ENCODE measurements around the gene NR0B2. TPM values are rescaled to one million over a fixed set of nuclear protein-coding genes. Genes with fewer than 3 reads are reported as not detected.

Gene NR0B2
- total and polyA plus RNA-seq, 4 donors: 28.0 TPM; not detected in 3

DNA sequence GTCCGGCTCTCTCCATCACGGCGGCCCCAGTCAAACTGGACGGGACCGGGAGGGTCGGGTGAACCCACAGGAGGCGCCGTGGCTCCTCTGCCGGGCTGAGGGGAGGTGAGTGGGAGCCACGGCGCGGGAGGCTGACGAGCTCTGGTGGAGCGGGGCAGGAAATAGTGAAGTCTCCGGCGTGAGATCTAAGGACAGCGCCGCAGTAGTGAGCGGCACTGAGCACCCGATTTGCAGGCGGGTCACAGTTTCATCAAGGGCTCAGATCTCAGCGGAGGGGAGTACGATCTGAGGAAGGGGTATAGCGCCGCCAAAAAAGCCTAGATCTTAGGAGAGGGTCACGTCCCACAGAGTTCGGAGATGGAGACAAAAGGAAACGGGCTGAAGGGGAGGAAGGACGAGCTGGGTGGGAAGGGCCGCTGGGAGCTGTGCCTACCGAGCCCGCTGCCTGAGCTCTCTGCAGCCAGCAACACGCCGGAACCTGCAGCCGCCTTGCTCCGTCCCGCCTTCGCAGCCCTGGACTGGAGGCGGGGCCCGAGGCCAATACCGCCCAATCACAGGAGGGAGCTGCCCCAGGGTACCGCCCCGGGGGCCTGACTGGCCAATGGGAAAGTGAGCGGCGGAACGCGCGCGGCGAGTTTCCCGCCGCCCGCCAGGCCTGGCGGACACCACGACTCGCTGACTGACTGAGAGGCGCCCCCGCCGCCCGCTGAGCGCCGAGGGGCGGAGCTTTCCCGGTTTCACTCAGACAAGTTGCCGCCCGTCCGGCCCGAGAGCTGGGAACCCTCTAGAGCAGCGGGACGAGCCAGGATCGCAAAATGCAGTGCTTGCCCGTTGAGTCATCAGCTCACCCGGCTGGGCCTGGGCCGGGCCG lies 48.9 kb downstream of the NR0B2 start:
- Histone ChIP-seq H3K36me3 (ENCODE audit: control insufficient read depth in 1 of 2, insufficient read depth in 2 of 2, low read length in 1 of 2) (no peaks in the 10 kb centered on the region), H3K27ac (ENCODE audit: low read depth in 1 of 2, low read length in 2 of 2) (peak overlapping the region; percentile 10 to 96), H3K4me1 (ENCODE audit: control insufficient read depth in 1 of 2, insufficient read depth in 2 of 2, low read length in 2 of 2) (peaks cover 0 to 2% of the 10 kb centered on the region in 2 donors), H3K4me3 (ENCODE audit: low read length in 2 of 2) (peak overlapping the region; percentile 27 to 40), H3K9me3 (ENCODE audit: control insufficient read depth, low read length) (no peaks in the 10 kb centered on the region), H3K27me3 (ENCODE audit: control insufficient read depth in 1 of 2, insufficient read depth in 2 of 2, low read length in 1 of 2) (no peaks in the 10 kb centered on the region)
- peak; percentile 98 for ATAC-seq (ENCODE audit: low FRiP score)
- intact Hi-C loops (cut with DNase I): no loop called here
- peak; percentile 99 for DNase-seq
- WGBS, 2 donors: 1% methylated on average over 71 to 75 of the region's 75 CpGs

DNA sequence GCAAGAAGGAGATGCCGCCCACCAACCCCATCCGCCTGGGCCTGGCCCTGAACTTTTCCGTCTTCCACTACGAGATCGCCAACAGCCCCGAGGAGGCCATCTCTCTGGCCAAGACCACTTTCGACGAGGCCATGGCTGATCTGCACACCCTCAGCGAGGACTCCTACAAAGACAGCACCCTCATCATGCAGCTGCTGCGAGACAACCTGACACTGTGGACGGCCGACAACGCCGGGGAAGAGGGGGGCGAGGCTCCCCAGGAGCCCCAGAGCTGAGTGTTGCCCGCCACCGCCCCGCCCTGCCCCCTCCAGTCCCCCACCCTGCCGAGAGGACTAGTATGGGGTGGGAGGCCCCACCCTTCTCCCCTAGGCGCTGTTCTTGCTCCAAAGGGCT lies 50.1 kb downstream of the NR0B2 start:
- peaks cover 0 to 2% of the 10 kb centered on the region in 2 donors for H3K4me1 ChIP-seq (ENCODE audit: control insufficient read depth in 1 of 2, insufficient read depth in 2 of 2, low read length in 2 of 2)
- H3K9me3 ChIP-seq (ENCODE audit: control insufficient read depth, low read length): no peaks in the 10 kb centered on the region
- H3K27ac ChIP-seq (ENCODE audit: low read depth in 1 of 2, low read length in 2 of 2): no peak overlapping the region
- H3K36me3 ChIP-seq (ENCODE audit: control insufficient read depth in 1 of 2, insufficient read depth in 2 of 2, low read length in 1 of 2): no peaks in the 10 kb centered on the region
- intact Hi-C loops (cut with DNase I): no loop called here
- 65 to 73% methylated on average over 20 of the region's 20 CpGs for WGBS, 2 donors
- H3K27me3 ChIP-seq (ENCODE audit: control insufficient read depth in 1 of 2, insufficient read depth in 2 of 2, low read length in 1 of 2): no peaks in the 10 kb centered on the region
- no peak overlapping the region for H3K4me3 ChIP-seq (ENCODE audit: low read length in 2 of 2)
- no peak for ATAC-seq (ENCODE audit: low FRiP score)
- no peak for DNase-seq

- Histone ChIP-seq H3K4me1 (ENCODE audit: control insufficient read depth in 1 of 2, insufficient read depth in 2 of 2, low read length in 2 of 2) (peaks cover 0 to 2% of the 10 kb centered on the region in 2 donors), H3K36me3 (ENCODE audit: control insufficient read depth in 1 of 2, insufficient read depth in 2 of 2, low read length in 1 of 2) (no peaks in the 10 kb centered on the region), H3K27ac (ENCODE audit: low read depth in 1 of 2, low read length in 2 of 2) (no peak within 1 kb of the TSS), H3K4me3 (ENCODE audit: low read length in 2 of 2) (no peak within 1 kb of the TSS), H3K9me3 (ENCODE audit: control insufficient read depth, low read length) (no peaks in the 10 kb centered on the region), H3K27me3 (ENCODE audit: control insufficient read depth in 1 of 2, insufficient read depth in 2 of 2, low read length in 1 of 2) (no peaks in the 10 kb centered on the region)
- WGBS, 2 donors: 84 to 88% methylated on average over 37 of the region's 37 CpGs
- ATAC-seq (ENCODE audit: low FRiP score): no peak
- no peak for DNase-seq
- intact Hi-C loops (cut with DNase I): no loop called here
Measured at GRCh38 chr1:26862781-26863684, 50.7 kb downstream of the NR0B2 start, which contains the start of gene SFN. Gene SFN (plus strand): TSS chr1:26863149. CDS start chr1:26863213, 64 bp downstream.

- Histone ChIP-seq H3K4me1 (ENCODE audit: control insufficient read depth in 1 of 2, insufficient read depth in 2 of 2, low read length in 2 of 2) (peaks cover 0 to 2% of the 10 kb centered on the region in 2 donors), H3K36me3 (ENCODE audit: control insufficient read depth in 1 of 2, insufficient read depth in 2 of 2, low read length in 1 of 2) (no peaks in the 10 kb centered on the region), H3K4me3 (ENCODE audit: low read length in 2 of 2) (no peak overlapping the region), H3K27ac (ENCODE audit: low read depth in 1 of 2, low read length in 2 of 2) (no peak overlapping the region), H3K27me3 (ENCODE audit: control insufficient read depth in 1 of 2, insufficient read depth in 2 of 2, low read length in 1 of 2) (no peaks in the 10 kb centered on the region), H3K9me3 (ENCODE audit: control insufficient read depth, low read length) (no peaks in the 10 kb centered on the region)
- WGBS, 2 donors: 76 to 83% methylated on average over 7 of the region's 7 CpGs
- ATAC-seq (ENCODE audit: low FRiP score) (no peak), DNase-seq (no peak)
- intact Hi-C loops (cut with DNase I): no loop called here
Measured at GRCh38 chr1:26861889-26862378, 51.8 kb downstream of the NR0B2 start.

Other genes with a start within 250 kb of the NR0B2 start
- gene ARID1A, start 218.0 kb downstream of the NR0B2 start, total RNA-seq: 10 to 100 TPM; 55.9 to 72.3 TPM
- 10 to 100 TPM in 1 of 2 donors, 1 to 10 TPM in 1; 6.5 to 13.7 TPM for gene ARID1A, start 218.0 kb downstream of the NR0B2 start, polyA plus RNA-seq
- 10 to 100 TPM in 1 of 2 donors, 1 to 10 TPM in 1; 6.8 to 10.3 TPM for gene PIGV, start 126.0 kb downstream of the NR0B2 start, total RNA-seq
- 10 to 100 TPM in 1 of 2 donors, 1 to 10 TPM in 1; 6.9 to 10.9 TPM for gene PIGV, start 126.0 kb downstream of the NR0B2 start, polyA plus RNA-seq
- gene ZDHHC18, start 87.3 kb downstream of the NR0B2 start, total RNA-seq: 10 to 100 TPM; 18.0 to 21.4 TPM
- gene ZDHHC18, start 87.3 kb downstream of the NR0B2 start, polyA plus RNA-seq: 1 to 10 TPM; 8.0 to 8.2 TPM
- 1 to 10 TPM; 3.7 to 7.6 TPM for gene SFN, start 50.8 kb downstream of the NR0B2 start, total RNA-seq
- 10 to 100 TPM in 1 of 2 donors, 1 to 10 TPM in 1; 3.3 to 18.3 TPM for gene SFN, start 50.8 kb downstream of the NR0B2 start, polyA plus RNA-seq
- 10 to 100 TPM; 17.7 to 19.6 TPM for gene GPN2, start 23.7 kb downstream of the NR0B2 start, total RNA-seq
- 10 to 100 TPM; 12.1 to 20.7 TPM for gene GPN2, start 23.7 kb downstream of the NR0B2 start, polyA plus RNA-seq
- gene GPATCH3, start 13.5 kb downstream of the NR0B2 start, total RNA-seq: 10 to 100 TPM in 1 of 2 donors, 1 to 10 TPM in 1; 9.7 to 12.7 TPM
- gene GPATCH3, start 13.5 kb downstream of the NR0B2 start, polyA plus RNA-seq: 10 to 100 TPM in 1 of 2 donors, 1 to 10 TPM in 1; 7.5 to 16.4 TPM
- gene NUDC, start 7.8 kb upstream of the NR0B2 start, total RNA-seq: 10 to 100 TPM; 44.9 to 49.9 TPM
- gene NUDC, start 7.8 kb upstream of the NR0B2 start, polyA plus RNA-seq: 10 to 100 TPM; 62.7 to 79.8 TPM
- not detected for gene KDF1, start 46.5 kb upstream of the NR0B2 start, total RNA-seq
- gene KDF1, start 46.5 kb upstream of the NR0B2 start, polyA plus RNA-seq: 1 to 10 TPM in 1 of 2 donors, under 1 TPM in 1; 0.23 to 1.6 TPM
- 10 to 100 TPM; 15.0 to 16.3 TPM for gene TRNP1, start 79.7 kb upstream of the NR0B2 start, total RNA-seq
- 10 to 100 TPM; 15.2 to 30.8 TPM for gene TRNP1, start 79.7 kb upstream of the NR0B2 start, polyA plus RNA-seq
- gene TENT5B, start 98.9 kb upstream of the NR0B2 start, total RNA-seq: 10 to 100 TPM; 20.6 to 73.9 TPM
- gene TENT5B, start 98.9 kb upstream of the NR0B2 start, polyA plus RNA-seq: 10 to 100 TPM; 10.4 to 23.7 TPM
- gene SLC9A1, start 241.2 kb upstream of the NR0B2 start, total RNA-seq: 10 to 100 TPM; 17.6 to 24.9 TPM
- gene SLC9A1, start 241.2 kb upstream of the NR0B2 start, polyA plus RNA-seq: 10 to 100 TPM in 1 of 2 donors, 1 to 10 TPM in 1; 4.5 to 10.1 TPM

Data from aorta (tissue), 5 donors.